ENCODE data around the gene ETNK2. TPM values are rescaled to one million over a fixed set of nuclear protein-coding genes. Genes with fewer than 3 reads are reported as not detected.

The ETNK2 gene
- total and polyA plus RNA-seq, 2 donors (not counting 1 experiment from before 2014, with no cell fraction given) = 0.49 to 2.8 TPM

DNA sequence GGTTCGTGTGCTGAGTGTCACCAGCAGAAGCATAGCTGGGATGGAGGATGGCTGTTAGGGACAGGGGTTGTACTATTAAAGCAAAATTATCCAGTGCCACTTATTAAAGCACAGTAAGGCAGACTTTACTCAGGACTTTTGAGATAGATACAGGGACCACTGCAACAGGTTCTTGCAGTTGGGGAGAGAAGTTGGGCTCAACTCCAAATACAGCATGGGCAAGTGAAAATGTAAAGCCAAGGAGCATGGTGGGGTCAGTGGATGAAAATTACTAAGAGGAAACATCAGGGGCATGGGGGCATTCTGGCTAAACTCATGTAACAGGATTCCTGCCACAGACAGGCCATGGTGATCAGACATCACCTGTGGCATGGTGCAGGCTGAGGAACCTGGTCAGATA, 29.3 kb upstream of the ETNK2 start:
- H3K4me1 Mint-ChIP-seq = no peaks in the 10 kb centered on the region
- Histone ChIP-seq H3K4me3 (ENCODE audit: control extremely low read depth in 1 of 5, extremely low read depth in 1 of 5, insufficient read depth in 1 of 5, low read depth in 2 of 5, low read length in 4 of 5) (no peak overlapping the region), H2AFZ (ENCODE audit: insufficient read depth, low read depth, low read length, poor library complexity, severe bottlenecking) (no peak overlapping the region), H3K27me3 (replicated peaks in 1 of 4; ENCODE audit: control extremely low read depth in 1 of 4, control insufficient read depth in 3 of 4, insufficient read depth in 4 of 4, low read length in 3 of 4) (peaks cover 0 to 4% (median 2%) of the 10 kb centered on the region in 4 experiments), H3K4me1 (ENCODE audit: control insufficient read depth in 2 of 2, insufficient read depth in 2 of 2, low read length in 2 of 2) (no peaks in the 10 kb centered on the region), H3K79me2 (ENCODE audit: control insufficient read depth, insufficient read depth, low read length) (no peaks in the 10 kb centered on the region), H4K20me1 (ENCODE audit: control insufficient read depth, insufficient read depth, low read length, poor library complexity, severe bottlenecking) (no peaks in the 10 kb centered on the region), H3K27ac (ENCODE audit: low read length in 2 of 2) (no peak overlapping the region), H3K4me2 (replicated peaks; ENCODE audit: low read depth, low read length, poor library complexity, severe bottlenecking) (no peak overlapping the region), H3K9me3 (ENCODE audit: control extremely low read depth in 1 of 3, control insufficient read depth in 2 of 3, insufficient read depth in 1 of 3, low read length in 2 of 3) (no peaks in the 10 kb centered on the region), H3K36me3 (replicated peaks in 1 of 2; ENCODE audit: control extremely low read depth in 1 of 2, control insufficient read depth in 1 of 2, extremely low read depth in 1 of 2, insufficient read depth in 2 of 2, low read length in 1 of 2) (no peaks in the 10 kb centered on the region), H3K9ac (ENCODE audit: low read length) (no peak overlapping the region)
- DNase-seq = no peak
- peaks cover 6% of the 10 kb centered on the region for H3K27me3 Mint-ChIP-seq
- TF ChIP-seq EZH2 (IDR thresholded peaks at IDR 0.05; ENCODE audit: borderline replicate concordance, insufficient read depth, low read depth, low read length, poor library complexity, severe bottlenecking) = no peak
- TF ChIP-seq, protein P1, sequence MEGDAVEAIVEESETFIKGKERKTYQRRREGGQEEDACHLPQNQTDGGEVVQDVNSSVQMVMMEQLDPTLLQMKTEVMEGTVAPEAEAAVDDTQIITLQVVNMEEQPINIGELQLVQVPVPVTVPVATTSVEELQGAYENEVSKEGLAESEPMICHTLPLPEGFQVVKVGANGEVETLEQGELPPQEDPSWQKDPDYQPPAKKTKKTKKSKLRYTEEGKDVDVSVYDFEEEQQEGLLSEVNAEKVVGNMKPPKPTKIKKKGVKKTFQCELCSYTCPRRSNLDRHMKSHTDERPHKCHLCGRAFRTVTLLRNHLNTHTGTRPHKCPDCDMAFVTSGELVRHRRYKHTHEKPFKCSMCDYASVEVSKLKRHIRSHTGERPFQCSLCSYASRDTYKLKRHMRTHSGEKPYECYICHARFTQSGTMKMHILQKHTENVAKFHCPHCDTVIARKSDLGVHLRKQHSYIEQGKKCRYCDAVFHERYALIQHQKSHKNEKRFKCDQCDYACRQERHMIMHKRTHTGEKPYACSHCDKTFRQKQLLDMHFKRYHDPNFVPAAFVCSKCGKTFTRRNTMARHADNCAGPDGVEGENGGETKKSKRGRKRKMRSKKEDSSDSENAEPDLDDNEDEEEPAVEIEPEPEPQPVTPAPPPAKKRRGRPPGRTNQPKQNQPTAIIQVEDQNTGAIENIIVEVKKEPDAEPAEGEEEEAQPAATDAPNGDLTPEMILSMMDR (IDR thresholded peaks at IDR 0.05) = no peak
- POLR2A ChIA-PET = no interaction called here
- WGBS (ENCODE audit: insufficient coverage) = 86% methylated on average over 1 of the region's 1 CpG
- CTCF ChIA-PET = no interaction called here
- no peaks in the 10 kb centered on the region for H3K9me3 Mint-ChIP-seq (ENCODE audit: insufficient read depth)
- ATAC-seq (ENCODE audit: low read depth) = no peak
- intact Hi-C loops (cut with micrococcal nuclease) = no loop called here
- H3K4me3 Mint-ChIP-seq = no peak overlapping the region
- no peak overlapping the region for H3K27ac Mint-ChIP-seq

DNA sequence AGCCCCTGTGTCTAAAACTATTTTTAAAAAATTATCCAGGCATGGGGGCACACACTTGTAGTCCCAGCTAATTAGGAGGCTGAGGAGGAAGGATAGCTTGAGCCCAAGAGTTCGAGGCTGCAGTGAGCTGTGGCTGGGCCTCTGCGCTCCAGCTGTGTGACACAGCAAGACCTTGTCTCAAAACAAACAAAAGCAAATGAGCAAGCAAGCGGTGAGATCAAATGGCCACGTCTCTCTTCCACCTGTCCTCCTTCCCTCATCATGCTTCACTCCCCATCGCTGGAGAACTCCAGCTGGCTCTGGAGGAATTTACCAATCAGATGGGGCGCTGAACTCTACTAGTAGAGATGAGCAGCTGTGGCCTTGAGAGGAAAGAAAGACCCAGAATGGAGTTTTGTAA, 28.3 kb upstream of the ETNK2 start:
- ATAC-seq (ENCODE audit: low read depth) (no peak), DNase-seq (no peak)
- Mint-ChIP-seq H3K4me1 (no peaks in the 10 kb centered on the region), H3K27ac (no peak overlapping the region), H3K27me3 (peaks cover 6% of the 10 kb centered on the region), H3K4me3 (no peak overlapping the region), H3K9me3 (ENCODE audit: insufficient read depth) (no peaks in the 10 kb centered on the region)
- Histone ChIP-seq H3K9ac (ENCODE audit: low read length) (no peak overlapping the region), H4K20me1 (ENCODE audit: control insufficient read depth, insufficient read depth, low read length, poor library complexity, severe bottlenecking) (no peaks in the 10 kb centered on the region), H2AFZ (ENCODE audit: insufficient read depth, low read depth, low read length, poor library complexity, severe bottlenecking) (no peak overlapping the region), H3K4me2 (replicated peaks; ENCODE audit: low read depth, low read length, poor library complexity, severe bottlenecking) (no peak overlapping the region), H3K36me3 (replicated peaks in 1 of 2; ENCODE audit: control extremely low read depth in 1 of 2, control insufficient read depth in 1 of 2, extremely low read depth in 1 of 2, insufficient read depth in 2 of 2, low read length in 1 of 2) (no peaks in the 10 kb centered on the region), H3K79me2 (ENCODE audit: control insufficient read depth, insufficient read depth, low read length) (no peaks in the 10 kb centered on the region), H3K4me3 (ENCODE audit: control extremely low read depth in 1 of 5, extremely low read depth in 1 of 5, insufficient read depth in 1 of 5, low read depth in 2 of 5, low read length in 4 of 5) (no peak overlapping the region), H3K27ac (ENCODE audit: low read length in 2 of 2) (no peak overlapping the region), H3K9me3 (ENCODE audit: control extremely low read depth in 1 of 3, control insufficient read depth in 2 of 3, insufficient read depth in 1 of 3, low read length in 2 of 3) (no peaks in the 10 kb centered on the region), H3K4me1 (ENCODE audit: control insufficient read depth in 2 of 2, insufficient read depth in 2 of 2, low read length in 2 of 2) (no peaks in the 10 kb centered on the region), H3K27me3 (replicated peaks in 1 of 4; ENCODE audit: control extremely low read depth in 1 of 4, control insufficient read depth in 3 of 4, insufficient read depth in 4 of 4, low read length in 3 of 4) (peaks cover 0 to 4% (median 0%) of the 10 kb centered on the region in 4 experiments)
- ChIA-PET CTCF (no interaction called here), POLR2A (no interaction called here)
- TF ChIP-seq EZH2 (IDR thresholded peaks at IDR 0.05; ENCODE audit: borderline replicate concordance, insufficient read depth, low read depth, low read length, poor library complexity, severe bottlenecking) = no peak
- TF ChIP-seq, protein P1 (IDR thresholded peaks at IDR 0.05) = no peak
- intact Hi-C loops (cut with micrococcal nuclease) = no loop called here
- 88% methylated on average over 4 of the region's 6 CpGs for WGBS (ENCODE audit: insufficient coverage)
